IMR-90 (cell line): ENCODE data around the gene ZNF554. TPM values are rescaled to one million over a fixed set of nuclear protein-coding genes. Genes with fewer than 3 reads are reported as not detected.

Experiments used
- ATAC-seq: fragments of 200-7000 bp; cut with Tn5 transposase; 2 replicates; pipeline ENCODE4 v1.9.1; 2020; ENCODE audit warnings: low read depth, mild to moderate bottlenecking, moderate library complexity
- BruUV-seq: library from RNA; stranded (reverse); fragments of 400-500 nt; replicated peaks from 2 replicates; lab custom pipeline; 2021; lab: Mats Ljungman, UMichigan
- CTCF ChIA-PET: fragments of 300-600 bp; formaldehyde crosslinking; extraction: SDS; loops from one replicate; lab custom pipeline; 2021; ENCODE audit warnings: antibody characterized with exemption; lab: Yijun Ruan, JAX
- POLR2A ChIA-PET: fragments of 300-600 bp; sonication (Branson Sonifier 250); formaldehyde crosslinking; loops from one replicate; lab custom pipeline; 2022; ENCODE audit warnings: antibody characterized with exemption; ENCODE audit not compliant: unreplicated experiment; lab: Charles Lee
- DNase-seq: peaks from one replicate; pipeline ENCODE4 v3.0.0; 2013
- H2AFZ ChIP-seq: replicated peaks from 2 replicates; pipeline ENCODE3; 2013; ENCODE audit warnings: low read length, mild to moderate bottlenecking; ENCODE audit not compliant: poor library complexity
- H2AK5ac ChIP-seq: 2 replicates; pipeline ENCODE4 v1.6.1; 2013; ENCODE audit warnings: low read depth, low read length, inconsistent platforms
- H2AK9ac ChIP-seq: replicated peaks from 2 replicates; pipeline ENCODE3; 2013; ENCODE audit warnings: mild to moderate bottlenecking, low read depth, low read length, moderate library complexity; ENCODE audit not compliant: poor library complexity
- H2BK120ac ChIP-seq: 2 replicates; pipeline ENCODE4 v1.6.1; 2013; ENCODE audit warnings: low read depth, low read length, inconsistent platforms
- H2BK15ac ChIP-seq: 3 replicates; pipeline ENCODE4 v1.6.1; 2013; ENCODE audit warnings: low read depth, low read length, inconsistent platforms
- H2BK20ac ChIP-seq: 2 replicates; pipeline ENCODE4 v1.6.1; 2013; ENCODE audit warnings: low read depth, mild to moderate bottlenecking, inconsistent platforms, low read length, moderate library complexity
- H2BK5ac ChIP-seq: 2 replicates; pipeline ENCODE4 v1.6.1; 2013; ENCODE audit warnings: mild to moderate bottlenecking, low read depth, low read length, inconsistent platforms; ENCODE audit not compliant: poor library complexity, severe bottlenecking
- H3K14ac ChIP-seq: replicated peaks from 2 replicates; pipeline ENCODE4 v1.6.1; 2013; ENCODE audit warnings: low read depth, low read length, inconsistent platforms
- H3K18ac ChIP-seq: 2 replicates; pipeline ENCODE4 v1.6.1; 2013; ENCODE audit warnings: low read depth, low read length, control low read depth
- H3K23ac ChIP-seq: 2 replicates; pipeline ENCODE4 v1.6.1; 2013; ENCODE audit warnings: low read depth, low read length, inconsistent platforms
- H3K27ac ChIP-seq: 2 replicates; pipeline ENCODE4 v1.5.1; 2013; ENCODE audit warnings: mild to moderate bottlenecking, control low read depth, low read length; ENCODE audit not compliant: insufficient read depth
- H3K27me3 ChIP-seq: 2 replicates; pipeline ENCODE4 v1.6.1; 2013; ENCODE audit warnings: low read length; ENCODE audit not compliant: control insufficient read depth, insufficient read depth
- H3K36me3 ChIP-seq: 2 replicates; pipeline ENCODE4 v1.6.1; 2013; ENCODE audit warnings: low read length, mixed read lengths; ENCODE audit not compliant: control insufficient read depth, insufficient read depth
- H3K4ac ChIP-seq: 2 replicates; pipeline ENCODE4 v1.6.1; 2013; ENCODE audit warnings: low read depth, low read length, inconsistent platforms
- H3K4me1 ChIP-seq: 2 replicates; pipeline ENCODE4 v1.6.1; 2013; ENCODE audit warnings: low read length, mixed read lengths; ENCODE audit not compliant: control insufficient read depth, insufficient read depth
- H3K4me2 ChIP-seq: 2 replicates; pipeline ENCODE4 v1.6.1; 2013; ENCODE audit warnings: low read depth, mild to moderate bottlenecking, control low read depth, low read length, moderate library complexity
- H3K4me3 ChIP-seq: 2 replicates; pipeline ENCODE4 v1.5.1; 2013; ENCODE audit warnings: low read depth, mild to moderate bottlenecking, control low read depth, low read length, moderate library complexity; ENCODE audit not compliant: insufficient read depth
- H3K56ac ChIP-seq: 2 replicates; pipeline ENCODE4 v1.6.1; 2013; ENCODE audit warnings: low read length, inconsistent platforms; ENCODE audit not compliant: insufficient read depth; ENCODE audit errors: extremely low read depth
- H3K79me1 ChIP-seq, 2 experiments: 2 replicates each; pipeline ENCODE4 v1.6.1; 2013; ENCODE audit warnings: low read length in 2 of 2, inconsistent platforms in 1 of 2, low read depth in 1 of 2
- H3K9ac ChIP-seq: 2 replicates; pipeline ENCODE4 v1.6.1; 2013; ENCODE audit warnings: low read depth, low read length, control low read depth
- H3K9me1 ChIP-seq: 2 replicates; pipeline ENCODE4 v1.6.1; 2013; ENCODE audit warnings: low read length, inconsistent platforms; ENCODE audit not compliant: insufficient read depth
- H3K9me3 ChIP-seq: 2 replicates; pipeline ENCODE4 v1.6.1; 2013; ENCODE audit warnings: low read length; ENCODE audit not compliant: control insufficient read depth, insufficient read depth
- H4K20me1 ChIP-seq: 2 replicates; pipeline ENCODE4 v1.6.1; 2013; ENCODE audit warnings: low read length, inconsistent platforms; ENCODE audit not compliant: insufficient read depth
- H4K5ac ChIP-seq: 2 replicates; pipeline ENCODE4 v1.6.1; 2013; ENCODE audit warnings: mild to moderate bottlenecking, low read depth, low read length, control low read depth
- H4K8ac ChIP-seq, 2 experiments: 2 replicates each; pipeline ENCODE4 v1.6.1; 2013; ENCODE audit warnings: low read depth in 2 of 2, low read length in 2 of 2, control low read depth in 1 of 2, inconsistent platforms in 1 of 2
- H4K91ac ChIP-seq: 2 replicates; pipeline ENCODE4 v1.6.1; 2013; ENCODE audit warnings: low read depth, low read length, inconsistent platforms; ENCODE audit not compliant: insufficient read depth
- CEBPB ChIP-seq: IDR thresholded peaks from 2 replicates; pipeline ENCODE4 v1.6.1; 2012; ENCODE audit warnings: low read depth, low read length, improper control_type of control experiment
- CHD1 ChIP-seq: IDR thresholded peaks from 2 replicates; pipeline ENCODE4 v1.6.1; 2012; ENCODE audit warnings: low read depth, low read length, improper control_type of control experiment
- FOS ChIP-seq: fragments of 150-350 bp; IDR thresholded peaks from 2 replicates; pipeline ENCODE4 v1.6.1; 2016; ENCODE audit warnings: low read depth, low read length
- POLR2A ChIP-seq: IDR thresholded peaks from 2 replicates; pipeline ENCODE4 v1.6.1; 2012; ENCODE audit warnings: mild to moderate bottlenecking, low read depth, low read length
- WGBS, 2 experiments: methylation state at CpG; one replicate each; pipeline versions ENCODE4 v1.1.5 to v1.1.7; 2013; ENCODE audit warnings: missing lambda C conversion rate in 2 of 2; ENCODE audit not compliant: insufficient read length in 1 of 2; ENCODE audit errors: extremely low coverage in 2 of 2; 5-methylcytosine and 5-hydroxymethylcytosine counted together
- dilution Hi-C: fragments of 300-500 bp; cut with HindIII; formaldehyde crosslinking; loops from one replicate; pipeline ENCODE4 v1.14.3; 2018; ENCODE audit warnings: low sequenced_read_pairs; ENCODE audit not compliant: unreplicated experiment
- in situ Hi-C: fragments of 300-500 bp; cut with MboI; formaldehyde crosslinking; loops from 3 replicates; pipeline ENCODE4 v1.14.3; 2019; ENCODE audit warnings: low sequenced_read_pairs, inconsistent platforms, mixed read lengths
- intact Hi-C: fragments of 100-400 bp; cut with micrococcal nuclease; formaldehyde crosslinking; loops from 2 replicates; pipeline ENCODE4 v1.10.0; 2022
- polyA plus RNA-seq, 3 experiments: library from polyadenylated mRNA; depleted of rRNA; stranded (reverse); fragments of >200 nt; gene quantifications; 2 replicates each; pipeline ENCODE4 v1.2.3, GENCODE V29; 2012; ENCODE audit warnings: low replicate concordance in 1 of 3
- total RNA-seq: library from RNA; depleted of rRNA; stranded (reverse); fragments of >200 nt; gene quantifications from 2 replicates; pipeline ENCODE4 v1.2.3, GENCODE V29; 2012

The ZNF554 gene
- total and polyA plus RNA-seq, 2 of the 4 experiments (the other 2 are of a cell fraction), result 1.5 to 3.0 TPM

DNA sequence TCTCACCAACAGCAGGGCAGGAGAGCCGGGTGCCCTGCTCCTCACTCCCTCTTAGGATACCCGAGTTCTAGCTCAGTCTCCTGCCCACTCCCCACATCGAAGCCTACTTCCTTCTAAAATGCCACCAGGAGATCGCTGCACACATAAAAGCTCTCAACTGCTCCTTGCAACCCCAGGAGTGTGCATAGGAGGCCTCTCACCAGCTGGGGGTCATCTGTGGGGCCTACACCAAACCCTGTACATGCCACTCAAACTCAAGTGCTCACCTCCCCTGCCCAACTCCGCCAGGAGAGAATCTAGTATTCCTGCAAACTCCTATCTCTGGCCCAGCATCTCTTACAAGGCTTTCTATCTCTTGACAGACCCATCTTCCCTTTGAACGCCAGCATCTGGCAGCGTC lies 39.4 kb upstream of the ZNF554 start:
- no peak overlapping the region for H2AK5ac ChIP-seq
- ATAC-seq (no peak), DNase-seq (no peak)
- peaks cover 5% of the 10 kb centered on the region; the same call in 1 of the 2 replicates for H3K9me1 ChIP-seq
- no peak overlapping the region for H2BK120ac ChIP-seq
- H3K56ac ChIP-seq, result no peak overlapping the region
- in situ Hi-C loops, result no loop called here
- H3K9me3 ChIP-seq, result no peaks in the 10 kb centered on the region
- H2AFZ ChIP-seq, result no peak overlapping the region
- TF ChIP-seq POLR2A (no peak), CHD1 (no peak), FOS (no peak), CEBPB (no peak)
- H3K4me2 ChIP-seq, result no peak overlapping the region
- H3K4me1 ChIP-seq, result peaks cover 4% of the 10 kb centered on the region; the same call in 1 of the 2 replicates
- WGBS, 2 experiments, result 100% methylated on average over 4 of the region's 7 CpGs; no CpG with 5 or more reads in 1 of the 2 experiments
- CTCF ChIA-PET, result no interaction called here
- H3K23ac ChIP-seq, result no peak overlapping the region
- intact Hi-C loops, result no loop called here
- peak overlapping the region; percentile 57 for H2AK9ac ChIP-seq
- H2BK15ac ChIP-seq, result no peak overlapping the region
- H2BK20ac ChIP-seq, result no peak overlapping the region
- peaks cover 5 to 70% of the 10 kb centered on the region in 2 experiments; a peak in 2 of 4 replicates for H3K79me1 ChIP-seq
- H3K27me3 ChIP-seq, result no peaks in the 10 kb centered on the region
- BruUV-seq, result no TSS peak
- H3K36me3 ChIP-seq, result peaks cover 2% of the 10 kb centered on the region
- no peak overlapping the region for H4K5ac ChIP-seq
- no peak overlapping the region for H4K8ac ChIP-seq
- dilution Hi-C loops, result no loop called here
- no peak overlapping the region for H2BK5ac ChIP-seq
- H3K9ac ChIP-seq, result no peak overlapping the region
- H3K27ac ChIP-seq, result no peak overlapping the region
- no peak overlapping the region for H3K18ac ChIP-seq
- POLR2A ChIA-PET, result no interaction called here
- H3K4ac ChIP-seq, result no peak overlapping the region
- H4K20me1 ChIP-seq, result peaks cover 67% of the 10 kb centered on the region
- H3K14ac ChIP-seq, result no peak overlapping the region
- no peak overlapping the region for H3K4me3 ChIP-seq
- H4K91ac ChIP-seq, result no peak overlapping the region
